GM23338 (cell line): Measurements from ENCODE around the gene KAZN.

Experiments used
- CREB1 ChIP-seq: fragments of 250-450 bp; sonication (Bioruptor Pico); IDR thresholded peaks from 2 replicates; pipeline ENCODE4 v1.5.0; 2020; ENCODE audit warnings: low read depth, mild to moderate bottlenecking, moderate library complexity
- EZH2 ChIP-seq: fragments of 200-600 bp; sonication (generic); IDR thresholded peaks from one replicate; pipeline ENCODE4 v1.8.0; 2017; ENCODE audit warnings: antibody characterized with exemption, mild to moderate bottlenecking, low read depth; ENCODE audit not compliant: unreplicated experiment
- EZH2phosphoT487 ChIP-seq: fragments of 200-600 bp; sonication (generic); IDR thresholded peaks from one replicate; pipeline ENCODE4 v1.8.1; 2018; ENCODE audit warnings: antibody characterized with exemption; ENCODE audit not compliant: unreplicated experiment
- POLR2AphosphoS5 ChIP-seq: IDR thresholded peaks from 2 replicates; pipeline ENCODE4 v1.6.1; 2016; ENCODE audit warnings: antibody characterized with exemption, low read depth
- ZNF114 ChIP-seq: fragments of 250-450 bp; sonication (Bioruptor Pico); IDR thresholded peaks from 2 replicates; pipeline ENCODE4 v1.5.0; 2020; ENCODE audit warnings: mild to moderate bottlenecking, moderate library complexity
- ZNF331 ChIP-seq: fragments of 250-450 bp; sonication (Bioruptor Pico); IDR thresholded peaks from 2 replicates; pipeline ENCODE4 v1.5.0; 2020; ENCODE audit warnings: low read depth, mild to moderate bottlenecking, moderate library complexity
- TF ChIP-seq, protein P1 (sequence below), 2 experiments: fragments of 200-600 bp in 1 of 2; sonication (generic) in 1 of 2; conservative IDR thresholded peaks; 2 replicates each; pipeline versions ENCODE4 v1.5.1 to v1.6.1; 2016 to 2017; ENCODE audit warnings: antibody characterized with exemption in 2 of 2, low read depth in 2 of 2, mild to moderate bottlenecking in 2 of 2, moderate library complexity in 1 of 2
- TF ChIP-seq, protein P2 (sequence below): IDR thresholded peaks from one replicate; pipeline ENCODE4 v1.6.1; 2018; ENCODE audit warnings: antibody characterized with exemption; ENCODE audit not compliant: unreplicated experiment
- TF ChIP-seq, protein P3 (sequence below): IDR thresholded peaks from 2 replicates; pipeline ENCODE4 v1.6.1; 2016; ENCODE audit warnings: antibody characterized with exemption

DNA sequence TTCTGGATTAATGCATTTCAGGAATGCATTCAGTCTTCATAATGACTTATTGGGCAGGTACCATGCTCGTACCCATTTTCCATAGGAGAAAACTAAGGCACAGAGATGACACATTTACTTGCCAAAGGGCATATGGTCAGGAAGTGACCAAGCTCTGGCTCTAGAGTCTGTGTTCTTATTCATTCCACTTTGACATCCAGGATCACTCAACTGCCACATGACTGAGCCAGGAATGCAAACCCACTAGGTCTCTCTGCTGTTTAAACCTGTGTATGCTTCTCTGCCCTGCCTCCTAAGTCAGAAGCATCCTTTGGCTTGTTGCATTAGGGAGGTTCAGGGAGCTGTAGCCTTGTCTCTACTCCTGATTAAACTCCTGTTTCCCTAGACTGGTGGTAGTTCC lies 7.5 kb downstream of the KAZN start:
- no peak for TF ChIP-seq CREB1 (CRISPR knock-in tag)
- TF ChIP-seq, protein P1, sequence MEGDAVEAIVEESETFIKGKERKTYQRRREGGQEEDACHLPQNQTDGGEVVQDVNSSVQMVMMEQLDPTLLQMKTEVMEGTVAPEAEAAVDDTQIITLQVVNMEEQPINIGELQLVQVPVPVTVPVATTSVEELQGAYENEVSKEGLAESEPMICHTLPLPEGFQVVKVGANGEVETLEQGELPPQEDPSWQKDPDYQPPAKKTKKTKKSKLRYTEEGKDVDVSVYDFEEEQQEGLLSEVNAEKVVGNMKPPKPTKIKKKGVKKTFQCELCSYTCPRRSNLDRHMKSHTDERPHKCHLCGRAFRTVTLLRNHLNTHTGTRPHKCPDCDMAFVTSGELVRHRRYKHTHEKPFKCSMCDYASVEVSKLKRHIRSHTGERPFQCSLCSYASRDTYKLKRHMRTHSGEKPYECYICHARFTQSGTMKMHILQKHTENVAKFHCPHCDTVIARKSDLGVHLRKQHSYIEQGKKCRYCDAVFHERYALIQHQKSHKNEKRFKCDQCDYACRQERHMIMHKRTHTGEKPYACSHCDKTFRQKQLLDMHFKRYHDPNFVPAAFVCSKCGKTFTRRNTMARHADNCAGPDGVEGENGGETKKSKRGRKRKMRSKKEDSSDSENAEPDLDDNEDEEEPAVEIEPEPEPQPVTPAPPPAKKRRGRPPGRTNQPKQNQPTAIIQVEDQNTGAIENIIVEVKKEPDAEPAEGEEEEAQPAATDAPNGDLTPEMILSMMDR (conservative IDR thresholded peaks at IDR 0.05; ENCODE audit: low read depth in 2 of 2) = no peak
- no peak for TF ChIP-seq EZH2
- TF ChIP-seq POLR2AphosphoS5 = no peak
- no peak for TF ChIP-seq ZNF331 (CRISPR knock-in tag)
- TF ChIP-seq, protein P2, sequence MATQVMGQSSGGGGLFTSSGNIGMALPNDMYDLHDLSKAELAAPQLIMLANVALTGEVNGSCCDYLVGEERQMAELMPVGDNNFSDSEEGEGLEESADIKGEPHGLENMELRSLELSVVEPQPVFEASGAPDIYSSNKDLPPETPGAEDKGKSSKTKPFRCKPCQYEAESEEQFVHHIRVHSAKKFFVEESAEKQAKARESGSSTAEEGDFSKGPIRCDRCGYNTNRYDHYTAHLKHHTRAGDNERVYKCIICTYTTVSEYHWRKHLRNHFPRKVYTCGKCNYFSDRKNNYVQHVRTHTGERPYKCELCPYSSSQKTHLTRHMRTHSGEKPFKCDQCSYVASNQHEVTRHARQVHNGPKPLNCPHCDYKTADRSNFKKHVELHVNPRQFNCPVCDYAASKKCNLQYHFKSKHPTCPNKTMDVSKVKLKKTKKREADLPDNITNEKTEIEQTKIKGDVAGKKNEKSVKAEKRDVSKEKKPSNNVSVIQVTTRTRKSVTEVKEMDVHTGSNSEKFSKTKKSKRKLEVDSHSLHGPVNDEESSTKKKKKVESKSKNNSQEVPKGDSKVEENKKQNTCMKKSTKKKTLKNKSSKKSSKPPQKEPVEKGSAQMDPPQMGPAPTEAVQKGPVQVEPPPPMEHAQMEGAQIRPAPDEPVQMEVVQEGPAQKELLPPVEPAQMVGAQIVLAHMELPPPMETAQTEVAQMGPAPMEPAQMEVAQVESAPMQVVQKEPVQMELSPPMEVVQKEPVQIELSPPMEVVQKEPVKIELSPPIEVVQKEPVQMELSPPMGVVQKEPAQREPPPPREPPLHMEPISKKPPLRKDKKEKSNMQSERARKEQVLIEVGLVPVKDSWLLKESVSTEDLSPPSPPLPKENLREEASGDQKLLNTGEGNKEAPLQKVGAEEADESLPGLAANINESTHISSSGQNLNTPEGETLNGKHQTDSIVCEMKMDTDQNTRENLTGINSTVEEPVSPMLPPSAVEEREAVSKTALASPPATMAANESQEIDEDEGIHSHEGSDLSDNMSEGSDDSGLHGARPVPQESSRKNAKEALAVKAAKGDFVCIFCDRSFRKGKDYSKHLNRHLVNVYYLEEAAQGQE = no peak
- no peak for TF ChIP-seq EZH2phosphoT487
- TF ChIP-seq ZNF114 = no peak
- TF ChIP-seq, protein P3, sequence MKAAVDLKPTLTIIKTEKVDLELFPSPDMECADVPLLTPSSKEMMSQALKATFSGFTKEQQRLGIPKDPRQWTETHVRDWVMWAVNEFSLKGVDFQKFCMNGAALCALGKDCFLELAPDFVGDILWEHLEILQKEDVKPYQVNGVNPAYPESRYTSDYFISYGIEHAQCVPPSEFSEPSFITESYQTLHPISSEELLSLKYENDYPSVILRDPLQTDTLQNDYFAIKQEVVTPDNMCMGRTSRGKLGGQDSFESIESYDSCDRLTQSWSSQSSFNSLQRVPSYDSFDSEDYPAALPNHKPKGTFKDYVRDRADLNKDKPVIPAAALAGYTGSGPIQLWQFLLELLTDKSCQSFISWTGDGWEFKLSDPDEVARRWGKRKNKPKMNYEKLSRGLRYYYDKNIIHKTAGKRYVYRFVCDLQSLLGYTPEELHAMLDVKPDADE = no peak
